BE2C (cell line): ENCODE results near the gene PFKL.

Experiments used
- DNase-seq: peaks from one replicate; pipeline ENCODE4 v3.0.0-alpha.2; 2020
- H3K27me3 ChIP-seq: fragments of 250-450 bp; sonication (Bioruptor Pico); 2 replicates; pipeline ENCODE4 v1.5.1; 2020; ENCODE audit warnings: mild to moderate bottlenecking
- H3K36me3 ChIP-seq: fragments of 250-450 bp; sonication (Bioruptor Pico); 2 replicates; pipeline ENCODE4 v1.5.1; 2020; ENCODE audit warnings: mild to moderate bottlenecking
- H3K4me1 ChIP-seq: fragments of 250-450 bp; sonication (Bioruptor Pico); 2 replicates; pipeline ENCODE4 v1.5.1; 2020
- H3K4me3 ChIP-seq: 2 replicates; pipeline ENCODE4 v1.5.1; 2011; ENCODE audit warnings: low read depth, low read length
- H3K9me3 ChIP-seq: fragments of 250-450 bp; sonication (Bioruptor Pico); 2 replicates; pipeline ENCODE4 v1.5.1; 2020
- TF ChIP-seq, protein P1 (sequence below): IDR thresholded peaks from 2 replicates; pipeline ENCODE4 v1.5.1; 2012; ENCODE audit warnings: mild to moderate bottlenecking, low read depth, low read length

Gene PFKL

DNA sequence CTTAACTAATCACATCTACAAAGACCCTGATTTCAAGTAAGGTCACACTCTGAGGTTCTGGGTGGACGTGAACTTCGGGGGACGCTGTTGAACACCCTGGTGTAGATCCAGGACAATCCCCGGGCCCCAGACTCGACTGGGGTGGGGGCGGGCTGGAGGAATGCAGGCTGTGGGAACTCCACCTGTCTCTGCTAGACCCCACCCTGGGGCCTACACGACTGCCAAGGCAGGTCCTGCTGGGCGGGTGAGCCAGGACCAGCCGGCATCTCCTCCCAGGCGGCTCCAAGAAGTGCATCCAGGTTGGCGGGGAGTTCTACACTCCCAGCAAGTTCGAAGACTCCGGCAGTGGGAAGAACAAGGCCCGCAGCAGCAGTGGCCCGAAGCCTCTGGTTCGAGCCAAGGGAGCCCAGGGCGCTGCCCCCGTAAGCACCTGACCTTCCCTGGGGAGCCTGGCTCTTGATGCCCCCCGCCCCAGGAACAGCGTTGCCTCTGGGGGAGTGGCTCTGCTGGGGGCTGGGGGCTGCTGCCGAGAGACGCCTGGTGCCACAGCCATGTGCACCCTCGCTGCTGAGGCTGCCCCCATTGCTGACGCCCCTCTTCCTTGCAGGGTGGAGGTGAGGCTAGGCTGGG lies 10.4 kb upstream of the PFKL start:
- H3K4me3 ChIP-seq, result no peak overlapping the region
- DNase-seq, result no peak
- no peaks in the 10 kb centered on the region for H3K4me1 ChIP-seq
- no peaks in the 10 kb centered on the region for H3K9me3 ChIP-seq
- no peaks in the 10 kb centered on the region for H3K36me3 ChIP-seq
- TF ChIP-seq, protein P1, sequence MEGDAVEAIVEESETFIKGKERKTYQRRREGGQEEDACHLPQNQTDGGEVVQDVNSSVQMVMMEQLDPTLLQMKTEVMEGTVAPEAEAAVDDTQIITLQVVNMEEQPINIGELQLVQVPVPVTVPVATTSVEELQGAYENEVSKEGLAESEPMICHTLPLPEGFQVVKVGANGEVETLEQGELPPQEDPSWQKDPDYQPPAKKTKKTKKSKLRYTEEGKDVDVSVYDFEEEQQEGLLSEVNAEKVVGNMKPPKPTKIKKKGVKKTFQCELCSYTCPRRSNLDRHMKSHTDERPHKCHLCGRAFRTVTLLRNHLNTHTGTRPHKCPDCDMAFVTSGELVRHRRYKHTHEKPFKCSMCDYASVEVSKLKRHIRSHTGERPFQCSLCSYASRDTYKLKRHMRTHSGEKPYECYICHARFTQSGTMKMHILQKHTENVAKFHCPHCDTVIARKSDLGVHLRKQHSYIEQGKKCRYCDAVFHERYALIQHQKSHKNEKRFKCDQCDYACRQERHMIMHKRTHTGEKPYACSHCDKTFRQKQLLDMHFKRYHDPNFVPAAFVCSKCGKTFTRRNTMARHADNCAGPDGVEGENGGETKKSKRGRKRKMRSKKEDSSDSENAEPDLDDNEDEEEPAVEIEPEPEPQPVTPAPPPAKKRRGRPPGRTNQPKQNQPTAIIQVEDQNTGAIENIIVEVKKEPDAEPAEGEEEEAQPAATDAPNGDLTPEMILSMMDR, result no peak
- H3K27me3 ChIP-seq, result no peaks in the 10 kb centered on the region

DNA sequence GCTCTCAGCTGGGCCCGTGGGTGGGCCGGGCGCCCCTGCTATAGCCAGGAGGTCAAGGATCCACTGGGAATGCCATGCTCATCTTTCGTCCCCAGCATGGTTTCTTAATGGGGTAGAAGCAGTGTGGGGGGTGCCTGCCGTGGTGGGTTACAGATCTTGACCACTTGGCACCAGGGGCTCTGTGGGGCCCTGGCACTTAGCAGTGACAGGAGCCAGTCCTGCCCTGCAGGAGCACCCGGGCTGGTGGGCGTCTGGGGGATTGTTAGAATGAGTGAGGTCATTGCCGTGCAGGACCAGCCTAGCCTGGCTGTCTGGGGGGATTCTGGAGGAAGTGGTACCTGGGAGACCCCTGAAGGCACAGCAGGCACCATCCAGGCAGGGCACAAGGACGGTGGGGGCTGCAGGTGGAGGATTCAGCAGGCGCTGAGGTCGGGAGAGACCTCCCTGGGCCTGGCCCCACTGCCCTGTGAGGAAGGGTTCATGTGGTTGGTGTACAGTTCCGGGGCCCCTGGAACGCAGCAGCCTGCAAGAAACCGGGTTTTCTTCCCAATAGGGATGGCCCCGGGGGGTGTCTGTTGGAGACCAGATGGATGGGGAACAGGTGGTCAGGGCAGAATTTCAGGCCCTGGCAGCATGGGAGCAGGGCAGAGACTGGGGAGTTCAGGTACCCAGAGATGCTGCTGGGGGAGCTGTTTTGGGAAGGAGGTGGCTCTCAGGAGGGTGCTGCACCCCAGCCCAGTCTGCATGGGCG lies 9.4 kb upstream of the PFKL start:
- Histone ChIP-seq H3K9me3 (no peaks in the 10 kb centered on the region), H3K27me3 (no peaks in the 10 kb centered on the region), H3K4me1 (no peaks in the 10 kb centered on the region), H3K36me3 (no peaks in the 10 kb centered on the region), H3K4me3 (no peak overlapping the region)
- no peak for DNase-seq
- TF ChIP-seq, protein P1, result no peak

DNA sequence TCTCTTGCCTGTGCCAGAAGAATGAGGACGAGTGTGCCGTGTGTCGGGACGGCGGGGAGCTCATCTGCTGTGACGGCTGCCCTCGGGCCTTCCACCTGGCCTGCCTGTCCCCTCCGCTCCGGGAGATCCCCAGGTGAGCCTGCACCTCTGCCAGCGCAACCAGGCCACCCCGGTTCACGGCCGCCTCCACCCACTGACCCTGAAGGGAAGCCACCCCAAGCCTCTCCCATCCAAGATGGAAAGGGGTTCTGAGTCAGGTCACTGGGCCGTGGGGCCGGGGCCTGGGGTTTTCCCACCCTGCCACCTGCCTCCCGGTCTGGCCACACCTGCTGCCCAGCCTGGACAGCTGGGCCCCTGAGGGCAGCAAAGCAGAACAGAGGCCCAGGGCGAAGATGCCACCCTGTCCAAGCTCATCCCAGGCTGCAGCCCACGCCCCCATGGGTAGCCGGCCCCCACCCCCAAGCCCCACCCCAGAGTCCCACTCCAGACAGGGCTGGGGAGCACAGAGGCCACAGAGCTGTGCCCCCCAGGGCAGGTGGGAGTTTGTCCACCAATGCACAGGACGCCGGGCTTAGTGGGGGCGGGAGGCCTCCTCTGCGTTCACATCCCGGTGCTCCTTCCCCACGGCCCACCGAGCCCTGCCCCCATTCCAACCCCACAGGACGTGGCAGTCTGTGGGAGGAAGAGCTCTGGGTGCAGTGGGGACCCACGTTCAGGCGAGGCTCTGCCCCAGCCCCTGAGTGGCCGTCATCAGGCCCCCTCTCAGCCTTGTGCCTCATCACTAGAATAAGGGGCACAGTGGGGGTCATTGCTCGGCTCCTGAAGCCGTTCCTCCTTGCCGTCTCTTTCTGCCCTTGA lies 8.5 kb upstream of the PFKL start:
- H3K27me3 ChIP-seq, result no peaks in the 10 kb centered on the region
- no peak for DNase-seq
- H3K4me1 ChIP-seq, result no peaks in the 10 kb centered on the region
- H3K36me3 ChIP-seq, result no peaks in the 10 kb centered on the region
- no peaks in the 10 kb centered on the region for H3K9me3 ChIP-seq
- TF ChIP-seq, protein P1, result no peak
- H3K4me3 ChIP-seq, result no peak overlapping the region

DNA sequence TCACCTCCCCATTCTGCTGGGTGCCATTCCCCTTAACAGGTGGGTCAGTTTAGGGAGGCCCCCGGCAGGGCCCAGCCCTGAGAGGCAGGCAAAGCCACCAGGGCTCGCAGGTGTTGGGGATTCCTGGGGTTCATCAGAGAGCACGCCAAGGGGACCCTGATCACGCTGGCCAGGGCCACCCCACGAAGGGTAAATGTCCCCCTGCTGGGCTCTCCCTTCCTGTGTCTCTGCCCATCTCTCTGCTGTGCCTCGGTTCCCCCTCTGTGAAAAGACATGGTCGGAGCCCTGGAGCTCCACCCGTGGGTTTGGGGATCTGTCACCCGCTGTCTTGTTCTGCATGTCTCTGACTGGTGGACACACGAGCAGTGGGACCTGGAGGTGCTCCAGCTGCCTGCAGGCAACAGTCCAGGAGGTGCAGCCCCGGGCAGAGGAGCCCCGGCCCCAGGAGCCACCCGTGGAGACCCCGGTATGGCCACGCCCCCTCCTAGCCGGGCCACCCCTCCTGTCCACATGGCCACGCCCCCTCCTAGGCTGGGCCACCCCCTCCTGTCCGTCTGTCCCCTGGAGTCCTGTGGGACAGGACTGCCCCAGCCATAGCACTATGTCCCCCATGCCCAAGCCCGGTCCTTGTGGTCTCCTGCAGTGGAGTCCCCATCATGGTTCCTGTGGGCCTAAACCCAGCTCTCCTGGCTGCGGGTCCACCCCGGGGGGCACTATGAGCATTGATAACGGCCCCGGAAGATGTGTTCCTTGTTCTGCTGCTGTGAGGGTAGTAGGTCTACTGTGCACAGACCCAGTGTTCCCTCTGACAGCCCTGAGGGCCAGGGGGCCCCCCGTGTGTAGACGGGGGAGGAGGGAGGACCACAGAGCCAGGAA lies 7.7 kb upstream of the PFKL start:
- TF ChIP-seq, protein P1, result no peak
- no peak for DNase-seq
- H3K4me1 ChIP-seq, result no peaks in the 10 kb centered on the region
- no peaks in the 10 kb centered on the region for H3K27me3 ChIP-seq
- no peak overlapping the region for H3K4me3 ChIP-seq
- no peaks in the 10 kb centered on the region for H3K36me3 ChIP-seq
- no peaks in the 10 kb centered on the region for H3K9me3 ChIP-seq

DNA sequence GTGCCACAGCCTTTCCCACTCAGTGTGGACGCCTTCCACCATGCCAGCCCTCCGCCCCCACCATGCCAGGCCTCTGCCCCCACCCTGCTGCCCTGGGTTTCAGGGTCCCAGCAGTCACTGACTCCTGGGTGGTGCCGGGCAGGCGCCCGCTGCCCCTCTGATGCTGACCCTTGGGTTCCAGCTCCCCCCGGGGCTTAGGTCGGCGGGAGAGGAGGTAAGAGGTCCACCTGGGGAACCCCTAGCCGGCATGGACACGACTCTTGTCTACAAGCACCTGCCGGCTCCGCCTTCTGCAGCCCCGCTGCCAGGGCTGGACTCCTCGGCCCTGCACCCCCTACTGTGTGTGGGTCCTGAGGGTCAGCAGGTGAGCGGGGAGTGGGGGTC lies 7.0 kb upstream of the PFKL start:
- Histone ChIP-seq H3K36me3 (no peaks in the 10 kb centered on the region), H3K4me1 (no peaks in the 10 kb centered on the region), H3K9me3 (no peaks in the 10 kb centered on the region), H3K4me3 (no peak overlapping the region), H3K27me3 (no peaks in the 10 kb centered on the region)
- TF ChIP-seq, protein P1, result no peak
- DNase-seq, result no peak
